G401 (cell line): ENCODE measurements around the gene FXYD3. TPM values are rescaled to one million over a fixed set of nuclear protein-coding genes. Genes with fewer than 3 reads are reported as not detected.

Experiments
- DNase-seq: peaks from one replicate; pipeline ENCODE4 v3.0.0-alpha.2; 2015; ENCODE audit warnings: low spot score
- in situ Hi-C: cut with HindIII; loops from 2 replicates; pipeline ENCODE4 v1.10.0; 2016; ENCODE audit warnings: low sequenced_read_pairs, mixed read lengths
- total RNA-seq: library from RNA; depleted of rRNA; stranded (reverse); fragments of >200 nt; shearing (Covaris generic); gene quantifications from 2 replicates; pipeline ENCODE4 v1.2.3, GENCODE V29; 2014

Gene FXYD3
- total RNA-seq, 1 experiment from 2014 or later: not detected

DNA sequence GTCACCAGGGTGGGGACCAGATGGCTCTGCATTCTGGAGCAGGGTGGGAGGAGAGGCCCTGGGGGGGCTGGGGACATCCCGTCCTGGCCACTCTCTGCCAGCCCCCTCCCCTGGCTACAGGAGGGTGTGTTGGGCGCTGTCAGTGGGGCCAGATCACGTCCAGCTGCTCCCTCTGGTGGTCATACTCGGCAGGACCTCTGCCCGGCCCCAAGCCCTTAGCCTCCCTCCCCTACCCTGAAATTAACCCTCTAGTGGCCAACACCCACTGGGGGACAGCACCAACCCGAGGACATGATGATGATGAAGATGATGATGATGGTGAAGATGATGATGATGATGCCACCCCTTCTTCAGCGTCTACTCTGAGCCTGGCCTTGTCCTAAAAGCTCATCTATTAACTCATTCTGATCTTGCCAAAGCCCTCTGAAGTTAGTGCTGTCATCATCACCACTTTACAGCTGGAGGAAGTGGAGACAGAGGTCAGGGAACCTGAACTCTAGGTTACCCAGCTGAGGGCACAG is 19.8 kb downstream of the FXYD3 start:
- peak; percentile 82 for DNase-seq
- in situ Hi-C loops: no loop called here

DNA sequence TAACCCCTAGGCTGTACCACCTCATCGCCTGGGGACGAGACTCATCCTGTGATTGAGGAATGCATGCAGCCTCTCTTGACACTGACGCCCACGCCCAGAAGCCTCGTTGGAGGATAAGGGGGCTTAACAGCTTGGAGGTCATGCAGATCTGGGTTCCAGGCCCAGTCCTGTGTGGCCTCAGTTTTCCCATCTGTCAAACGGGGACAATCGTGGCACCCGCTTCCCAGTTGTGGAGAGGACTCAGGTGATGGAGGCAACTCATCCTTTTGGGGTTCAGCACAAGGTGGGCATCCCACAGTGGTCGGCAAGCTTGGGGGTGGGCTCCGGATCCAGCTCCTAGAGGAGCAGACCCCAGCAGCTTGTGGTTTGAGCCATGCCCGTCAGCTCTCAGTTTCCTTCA is 20.6 kb downstream of the FXYD3 start:
- DNase-seq: no peak
- in situ Hi-C loops: no loop called here

DNA sequence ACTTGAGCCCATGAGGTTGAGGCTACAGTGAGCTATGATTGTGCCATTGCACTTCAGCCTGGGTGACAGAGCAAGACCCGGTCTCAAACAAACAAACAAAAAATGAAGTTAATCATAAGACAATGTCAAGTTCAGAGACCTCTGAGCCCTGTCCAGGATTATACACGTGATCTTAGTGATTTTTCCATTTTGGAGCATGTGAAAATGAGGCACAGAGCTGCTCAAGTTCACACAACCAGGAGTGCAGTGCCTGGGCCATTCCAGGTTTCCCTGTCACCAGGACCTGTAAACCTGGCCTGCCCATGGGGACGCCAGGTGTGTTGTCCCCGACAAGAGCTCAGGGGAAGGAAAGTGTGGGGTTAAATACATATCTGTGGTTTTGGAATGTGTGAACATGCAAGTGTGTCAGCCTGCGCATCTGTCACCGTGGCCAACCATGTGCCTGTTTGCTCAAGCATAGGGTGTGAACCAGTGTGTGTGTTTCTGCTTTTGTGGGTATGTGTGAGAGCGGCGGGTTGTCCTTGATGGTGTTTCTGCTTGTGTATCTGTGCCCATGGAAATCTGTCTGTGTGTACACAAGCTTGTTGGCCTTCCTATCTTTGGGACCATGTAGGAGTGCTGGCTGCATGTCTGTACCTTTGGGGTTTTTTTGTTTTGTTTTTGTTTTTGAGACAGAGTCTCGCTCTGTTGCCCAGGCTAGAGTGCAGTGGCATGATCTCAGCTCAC is 21.5 kb downstream of the FXYD3 start:
- in situ Hi-C loops: no loop called here
- no peak for DNase-seq

DNA sequence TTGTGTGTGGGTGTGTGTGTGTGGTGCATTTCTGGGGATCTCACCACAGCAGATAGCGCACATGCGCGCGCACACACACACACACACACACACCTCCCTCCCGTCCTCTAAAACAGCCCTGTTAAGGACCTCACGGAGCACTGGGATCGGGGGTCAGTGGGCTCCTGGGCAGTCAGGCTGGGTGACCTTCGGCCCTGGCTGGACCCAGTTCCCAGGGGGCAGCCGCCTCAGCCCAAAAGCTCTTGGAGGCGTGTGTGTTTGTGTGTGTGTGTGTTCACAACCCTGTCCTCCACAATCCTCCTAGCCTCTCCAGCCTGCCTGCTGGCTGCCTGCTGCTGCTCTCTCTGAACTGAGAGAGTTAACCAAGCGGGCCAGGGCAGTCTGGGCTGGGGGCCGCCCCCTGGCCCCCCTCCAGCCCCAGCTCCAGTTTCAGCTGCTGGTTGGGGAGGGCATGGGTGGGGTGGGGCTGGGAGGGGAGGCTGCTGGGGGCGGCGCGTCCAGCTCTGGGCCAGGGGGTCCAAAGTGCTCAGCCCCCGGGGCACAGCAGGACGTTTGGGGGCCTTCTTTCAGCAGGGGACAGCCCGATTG is 22.8 kb downstream of the FXYD3 start, which contains the start of gene FXYD1:
Gene FXYD1 (plus strand): TSS at position 520 of the 588 bp plus-strand sequence. CDS start 1,256 bp downstream, outside the sequence.
- in situ Hi-C loops: no loop called here

DNA sequence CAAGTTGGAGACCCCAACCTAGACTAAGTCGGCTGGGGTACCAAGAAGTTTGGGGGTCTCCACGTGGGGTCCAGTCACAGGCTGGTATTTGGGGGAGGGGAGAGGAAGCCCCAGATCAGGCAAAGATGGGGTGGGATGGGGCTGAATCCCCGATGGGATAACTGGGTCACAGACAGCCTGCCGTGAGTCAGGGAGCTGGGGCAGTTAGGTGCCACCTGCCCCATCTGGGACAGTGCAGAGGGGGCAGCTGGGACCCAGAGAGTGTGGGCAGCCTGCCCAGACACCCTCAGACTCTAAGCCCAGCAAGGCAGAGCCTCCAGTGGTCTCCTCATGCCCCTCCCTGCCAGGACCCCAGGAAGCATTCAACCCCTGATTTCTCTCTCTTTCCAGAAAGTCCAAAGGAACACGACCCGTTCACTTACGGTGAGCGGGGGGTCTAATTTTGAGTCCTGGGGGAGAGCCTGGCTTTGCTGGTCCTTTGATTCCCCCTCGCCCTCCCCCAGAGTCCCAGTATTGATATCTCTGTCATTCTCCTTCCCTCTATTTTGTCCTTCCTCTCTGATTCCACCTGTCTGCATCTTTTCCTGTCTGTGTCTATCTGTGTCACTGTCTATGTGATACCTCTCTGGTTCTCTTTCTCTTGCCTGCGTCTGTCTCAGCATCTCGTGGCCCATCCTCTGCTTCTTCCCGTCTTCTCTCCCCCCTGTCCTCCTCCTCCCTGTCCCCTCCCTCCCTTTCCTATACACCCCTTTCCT is 24.8 kb downstream of the FXYD3 start:
- no peak for DNase-seq
- in situ Hi-C loops: no loop called here

More for the DNA sequence above, 22.8 kb downstream of the FXYD3 start, which contains the start of gene FXYD1:
- no peak for DNase-seq

DNA sequence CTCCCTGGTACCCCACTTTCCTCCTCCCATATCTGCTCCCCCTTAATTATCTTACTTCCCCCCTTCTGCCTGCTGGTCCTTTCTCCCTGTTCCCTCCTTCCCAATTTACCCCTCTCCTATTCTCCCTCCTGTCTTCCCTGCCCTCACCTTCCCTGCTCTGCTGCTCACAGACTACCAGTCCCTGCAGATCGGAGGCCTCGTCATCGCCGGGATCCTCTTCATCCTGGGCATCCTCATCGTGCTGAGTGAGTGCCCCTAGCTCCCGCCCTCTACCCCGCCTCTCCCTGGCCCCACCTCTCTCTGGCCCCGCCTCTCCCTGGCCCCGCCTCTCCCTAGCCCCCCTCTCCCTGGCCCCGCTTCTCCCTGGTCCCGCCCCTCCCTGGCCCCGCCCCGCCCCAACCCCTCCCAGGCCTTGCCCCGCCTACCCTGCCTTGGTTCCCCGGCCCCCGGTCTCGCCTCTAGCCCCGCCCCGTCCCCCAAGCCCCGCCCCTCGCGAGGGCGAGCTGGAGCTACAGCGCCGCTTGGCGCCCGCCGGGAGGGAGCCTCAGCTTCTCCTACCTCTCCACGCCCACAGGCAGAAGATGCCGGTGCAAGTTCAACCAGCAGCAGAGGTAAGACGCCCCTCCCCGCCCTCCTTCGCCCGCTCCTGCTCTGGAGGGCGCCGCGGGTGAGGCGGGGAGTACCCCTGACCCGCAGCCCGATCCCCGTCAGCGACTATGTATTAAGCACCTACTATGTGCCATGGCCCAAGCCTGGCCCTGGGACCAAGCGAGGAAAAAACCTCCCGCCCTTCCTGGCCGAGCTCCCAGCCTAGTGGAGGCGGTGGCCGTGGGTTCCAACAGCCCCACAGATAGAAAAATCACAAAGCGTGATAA is 25.6 kb downstream of the FXYD3 start:
- peak; percentile 82 for DNase-seq
- in situ Hi-C loops: no loop called here

DNA sequence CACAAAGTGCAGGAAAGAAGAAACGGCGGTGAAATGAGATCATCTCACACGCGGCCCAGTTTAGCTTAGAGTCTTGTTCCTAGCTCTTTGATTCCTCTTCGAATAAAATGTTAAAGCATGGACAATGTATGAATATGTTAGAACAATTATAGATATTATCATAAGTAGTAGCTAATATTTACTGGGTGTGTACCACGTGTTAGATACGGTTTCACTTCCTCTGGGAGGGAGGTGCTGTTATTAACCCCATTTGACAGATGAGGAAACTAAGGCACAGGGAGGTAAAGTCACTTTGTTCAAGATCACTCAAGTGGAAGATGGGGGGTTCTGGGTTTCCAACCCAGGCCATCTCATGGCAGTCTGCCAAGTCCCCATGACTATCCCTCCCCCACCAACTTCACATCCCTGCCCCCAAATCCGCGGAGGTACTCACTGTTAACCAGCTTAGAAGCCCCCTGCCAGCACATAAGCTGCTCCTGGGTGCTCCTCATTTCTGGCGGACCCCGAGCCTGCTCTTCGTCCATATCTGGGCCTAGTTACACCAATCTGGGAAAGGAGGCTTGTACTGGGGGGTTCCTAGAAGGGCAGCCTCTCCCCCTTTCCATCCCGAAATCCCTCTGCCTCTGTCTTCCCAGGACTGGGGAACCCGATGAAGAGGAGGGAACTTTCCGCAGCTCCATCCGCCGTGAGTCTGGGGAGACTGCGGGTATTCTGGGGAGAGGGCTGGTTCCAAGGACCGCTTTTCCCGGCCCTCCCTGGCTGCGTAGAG is 26.4 kb downstream of the FXYD3 start:
- in situ Hi-C loops: no loop called here
- no peak for DNase-seq

DNA sequence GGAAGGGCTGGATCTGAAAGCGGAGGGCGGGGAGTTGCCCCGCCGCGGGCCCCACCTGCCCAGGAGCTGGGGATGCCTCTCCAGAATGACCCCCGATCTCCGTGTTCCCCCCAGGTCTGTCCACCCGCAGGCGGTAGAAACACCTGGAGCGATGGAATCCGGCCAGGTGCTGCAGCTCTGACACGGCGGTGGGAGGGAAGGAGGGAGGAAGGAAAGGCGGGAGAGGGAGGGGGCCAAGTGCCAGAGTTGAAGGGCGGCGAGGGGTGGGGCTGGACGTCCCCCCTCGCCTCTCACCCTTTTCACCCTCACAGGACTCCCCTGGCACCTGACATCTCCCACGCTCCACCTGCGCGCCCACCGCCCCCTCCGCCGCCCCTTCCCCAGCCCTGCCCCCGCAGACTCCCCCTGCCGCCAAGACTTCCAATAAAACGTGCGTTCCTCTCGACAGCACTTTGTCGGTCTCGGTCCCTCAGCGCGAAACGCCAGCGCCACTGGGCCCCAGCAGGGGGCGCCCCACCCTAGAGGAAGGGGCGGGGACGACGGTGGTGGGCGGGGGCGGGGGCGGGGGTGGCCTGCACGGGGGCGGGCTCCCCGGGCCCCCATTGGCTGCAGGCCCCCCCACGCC is 27.1 kb downstream of the FXYD3 start:
- in situ Hi-C loops: no loop called here
- DNase-seq: no peak

DNA sequence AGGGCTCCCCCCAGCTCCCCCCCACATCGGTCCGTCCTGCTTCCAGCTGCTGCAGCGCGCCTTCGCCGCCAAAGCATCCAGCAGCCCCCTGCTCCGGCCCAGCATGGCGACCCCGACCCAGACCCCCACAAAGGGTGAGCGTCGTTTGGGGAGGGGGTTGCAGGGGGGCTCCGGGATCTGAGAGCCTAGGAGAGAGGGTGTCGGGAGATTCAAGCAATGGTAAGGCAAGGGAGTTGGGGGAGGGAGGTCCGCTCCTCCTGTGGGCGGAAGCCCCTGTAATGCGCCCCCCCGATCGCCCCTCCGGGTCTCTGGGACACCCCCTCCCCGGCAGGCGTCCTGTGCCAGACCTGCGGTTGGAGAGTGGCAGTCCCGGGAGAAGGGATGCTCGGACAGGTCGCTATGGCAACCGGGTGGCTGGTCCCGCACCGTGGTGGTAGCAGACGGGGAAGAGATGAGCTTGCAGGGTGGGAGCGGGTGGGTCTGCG is 27.6 kb downstream of the FXYD3 start, which contains the start of gene FXYD7:
Gene FXYD7 (plus strand): TSS at position 25 of the 485 bp plus-strand sequence. CDS start 79 bp downstream, at position 104.
- DNase-seq: peak; percentile 55
- in situ Hi-C loops: no loop called here

DNA sequence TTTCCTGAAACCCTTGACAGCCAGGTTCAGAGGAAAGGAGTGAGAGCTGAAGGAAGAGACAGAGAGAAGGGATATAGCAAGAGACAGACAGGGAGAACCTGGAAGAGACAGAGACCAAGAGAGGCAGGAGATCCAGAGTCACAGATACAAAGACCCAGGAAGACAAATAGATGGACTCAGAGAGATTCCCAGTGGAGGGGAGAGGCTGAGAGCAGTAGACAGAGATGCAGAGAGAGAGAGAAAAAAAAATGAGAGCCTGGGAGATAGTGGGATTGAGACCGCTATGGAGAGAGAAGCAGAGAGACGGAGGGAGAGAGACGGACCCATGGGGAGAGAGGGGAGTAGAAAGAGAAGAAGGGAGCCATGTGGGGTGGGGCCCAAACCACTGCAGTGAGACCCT is 28.2 kb downstream of the FXYD3 start:
- DNase-seq: no peak
- in situ Hi-C loops: no loop called here

DNA sequence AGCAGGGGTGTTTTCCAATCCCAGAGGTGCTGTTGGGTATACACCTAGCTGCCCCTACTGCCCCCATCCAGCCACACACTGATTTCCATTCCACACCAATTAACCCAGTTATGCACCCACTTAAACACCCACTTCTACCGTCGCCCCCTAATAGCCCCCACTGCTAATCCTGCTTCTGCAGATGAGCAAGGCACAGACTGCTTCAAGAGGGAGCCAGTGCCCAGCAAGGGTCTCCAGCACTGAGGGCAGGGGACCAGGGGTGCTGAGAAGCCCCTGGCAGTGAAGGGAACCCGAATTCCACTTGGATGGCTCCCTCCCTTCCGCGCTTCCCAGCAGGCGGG is 28.6 kb downstream of the FXYD3 start:
- DNase-seq: no peak
- in situ Hi-C loops: no loop called here

DNA sequence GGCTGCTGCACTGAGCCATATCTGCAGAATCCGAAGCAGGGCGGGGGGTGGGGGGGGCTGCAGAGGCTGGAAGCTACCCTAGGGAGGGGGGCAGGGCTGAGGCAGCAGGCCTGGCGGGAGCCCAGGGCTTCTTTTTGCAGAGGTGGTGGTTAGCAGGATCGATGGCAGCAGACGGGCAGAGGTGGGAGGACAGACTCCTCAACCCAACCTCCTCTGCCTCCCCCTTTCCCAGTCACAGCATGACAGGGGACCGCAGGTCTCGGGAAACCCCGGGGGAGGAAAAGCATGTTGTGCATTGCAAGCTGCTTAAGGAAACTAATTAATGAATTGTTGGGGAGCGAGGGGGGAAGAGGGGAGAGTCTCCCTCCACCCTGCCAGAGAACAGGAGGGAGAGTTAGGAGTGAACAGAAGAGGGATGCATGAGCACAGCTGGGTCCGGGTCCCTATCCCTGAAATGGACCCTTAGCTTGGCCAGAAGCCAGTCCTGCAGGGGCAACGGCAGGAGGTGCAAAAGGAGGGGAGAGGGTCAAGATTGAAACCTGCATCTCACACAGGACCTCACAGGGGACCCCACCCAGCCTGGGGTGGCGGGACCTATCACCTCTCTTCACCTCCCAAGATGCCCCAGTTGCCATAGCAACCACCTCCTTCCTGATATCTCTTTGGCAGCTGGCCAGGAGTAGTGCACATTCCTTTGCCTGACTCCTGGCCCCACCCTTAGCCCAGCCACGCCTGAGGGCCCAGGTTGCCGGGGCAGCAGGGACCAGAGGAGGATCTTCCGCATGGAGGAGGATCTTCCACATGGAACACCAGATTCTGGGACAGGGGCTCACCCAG is 29.2 kb downstream of the FXYD3 start:
- in situ Hi-C loops: no loop called here

DNA sequence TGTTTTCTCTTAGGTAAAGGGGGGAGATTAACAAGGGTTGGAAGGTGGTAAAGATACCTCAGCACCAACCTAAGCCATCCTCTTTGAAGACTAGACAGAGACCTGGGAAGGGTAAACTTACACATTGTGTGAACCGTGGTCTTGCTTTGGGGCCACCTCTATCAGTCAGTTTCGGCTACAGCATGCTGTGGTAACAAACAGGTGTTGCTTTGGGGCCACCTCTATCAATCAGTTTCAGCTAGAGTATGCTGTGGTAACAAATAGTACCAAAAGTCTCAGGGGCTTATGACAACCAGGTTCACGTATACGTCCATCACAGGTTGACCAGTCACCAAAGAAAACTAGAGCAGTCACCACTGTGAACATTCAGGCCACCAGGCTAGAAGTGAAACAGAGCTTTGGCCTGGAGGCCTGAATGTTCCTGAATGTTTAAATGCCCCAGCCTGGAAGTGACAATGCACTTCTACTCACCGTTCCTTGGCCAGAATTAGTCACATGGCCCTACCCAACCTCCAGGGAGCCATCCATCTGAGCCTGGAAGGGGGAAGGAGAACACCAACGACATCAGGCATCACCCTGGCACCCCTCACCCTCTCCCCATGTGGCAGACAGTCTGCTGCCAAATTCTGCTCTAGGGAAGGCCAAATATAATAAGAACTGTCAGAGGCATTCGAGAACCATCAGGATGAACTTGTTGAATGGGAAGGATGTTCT is 31.3 kb downstream of the FXYD3 start:
- DNase-seq: no peak
- in situ Hi-C loops: no loop called here

More for the DNA sequence above, 29.2 kb downstream of the FXYD3 start:
- DNase-seq: peak; percentile 25

DNA sequence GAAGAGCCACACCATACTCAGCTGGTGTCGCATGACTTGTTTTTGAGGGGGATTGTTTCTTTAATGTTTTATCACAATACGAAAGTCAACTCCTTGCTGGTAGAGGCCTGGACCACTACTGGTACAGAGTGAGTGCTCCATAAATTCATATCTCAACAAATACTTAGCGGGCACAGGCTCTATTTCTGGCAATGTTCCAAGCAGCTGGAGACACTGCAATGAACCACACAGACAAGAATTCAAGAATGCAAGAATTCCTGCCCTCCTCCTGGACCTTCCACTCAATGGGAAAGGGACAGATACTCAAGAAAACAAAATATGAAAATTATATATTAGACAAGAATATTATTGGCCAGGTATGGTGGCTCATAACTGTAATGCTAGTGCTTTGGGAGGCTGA is 33.8 kb downstream of the FXYD3 start:
- in situ Hi-C loops: no loop called here
- DNase-seq: no peak

DNA sequence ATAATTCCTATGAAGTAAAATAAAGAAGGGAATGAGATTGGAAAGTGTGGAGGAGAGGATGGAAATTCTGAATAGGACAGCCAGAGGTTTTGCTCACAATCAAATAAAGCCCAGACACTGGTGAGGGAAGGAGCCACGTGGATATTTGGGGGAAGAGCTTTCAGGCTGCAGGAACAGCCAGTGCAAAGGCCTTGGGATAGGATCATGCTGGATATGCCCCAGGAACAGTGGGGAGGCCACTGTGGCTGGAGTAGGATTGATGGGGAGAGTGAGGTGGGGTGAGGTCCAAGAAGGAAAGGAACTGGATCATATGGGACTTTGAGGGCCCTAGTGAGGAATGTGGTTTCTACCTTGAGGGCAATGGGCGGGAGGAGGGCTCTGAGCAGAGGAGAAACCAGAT is 34.8 kb downstream of the FXYD3 start:
- in situ Hi-C loops: no loop called here
- no peak for DNase-seq

DNA sequence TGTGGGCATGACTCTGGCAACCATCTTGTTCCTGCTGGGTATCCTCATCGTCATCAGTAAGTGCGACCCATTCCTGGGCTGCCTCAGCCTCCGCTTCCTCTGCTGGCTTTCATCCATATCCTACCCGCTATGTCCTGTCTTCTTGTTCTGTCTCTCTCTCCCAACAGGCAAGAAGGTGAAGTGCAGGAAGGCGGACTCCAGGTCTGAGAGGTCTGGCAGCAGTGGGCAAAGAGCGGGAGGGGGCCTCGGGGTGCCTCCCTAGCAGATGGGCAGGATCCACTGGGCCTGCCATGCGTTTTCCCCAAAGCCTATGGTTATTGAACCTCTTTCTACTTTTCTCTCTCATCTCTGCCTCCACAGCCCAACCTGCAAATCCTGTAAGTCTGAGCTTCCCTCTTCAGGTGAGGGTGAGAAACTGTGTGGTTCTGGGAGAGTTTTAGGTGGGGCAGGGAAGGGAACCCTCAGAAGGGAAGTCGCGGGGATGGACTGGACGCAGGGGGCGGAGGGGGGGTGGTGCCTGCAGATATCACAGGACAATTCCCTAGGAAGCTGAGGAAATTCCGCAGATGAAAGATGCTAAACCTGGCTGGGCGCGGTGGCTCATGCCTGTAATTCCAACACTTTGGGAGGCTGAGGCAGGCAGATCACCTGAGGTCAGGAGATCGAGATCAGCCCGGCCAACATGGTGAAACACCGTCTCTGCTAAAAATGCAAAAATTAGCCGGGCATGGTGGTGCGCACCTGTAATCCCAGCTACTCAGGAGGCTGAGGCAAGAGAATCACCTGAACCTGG is 35.8 kb downstream of the FXYD3 start:
- in situ Hi-C loops: no loop called here
- DNase-seq: no peak
